Keratinocyte (primary cell): ENCODE measurements around the gene PCDHGC4. TPM values are rescaled to one million over a fixed set of nuclear protein-coding genes. Genes with fewer than 3 reads are reported as not detected.
A peak's percentile ranks its signal among the peaks of the same experiment; 100 is the strongest.

Experiments used
- DNase-seq: peaks from one replicate; pipeline ENCODE4 v3.0.0-alpha.2; 2011; ENCODE audit warnings: low read depth, missing footprints, low spot score
- FAIRE-seq: peaks from 2 replicates; lab custom pipeline; 2011; peaks lifted over from hg19 to GRCh38; lab: Jason Lieb, UNC
- H2AFZ ChIP-seq: 2 replicates; pipeline ENCODE4 v1.6.0; 2012; ENCODE audit warnings: low read length, control low read depth, inconsistent platforms; ENCODE audit not compliant: control insufficient read depth
- H3K27ac ChIP-seq: 2 replicates; pipeline ENCODE4 v1.5.1; 2011; ENCODE audit warnings: low read length; ENCODE audit not compliant: control insufficient read depth, insufficient read depth
- H3K27me3 ChIP-seq: 3 replicates; pipeline ENCODE4 v1.6.0; 2011; ENCODE audit warnings: low read length; ENCODE audit not compliant: control insufficient read depth, insufficient read depth; ENCODE audit errors: extremely low read depth
- H3K36me3 ChIP-seq, 2 experiments: 2 replicates in 1 of 2; 3 replicates in 1 of 2; pipeline ENCODE4 v1.5.1; 2011; ENCODE audit warnings: low read length in 2 of 2, mild to moderate bottlenecking in 1 of 2; ENCODE audit not compliant: control insufficient read depth in 2 of 2, insufficient read depth in 2 of 2; ENCODE audit errors: extremely low read depth in 1 of 2
- H3K4me1 ChIP-seq: 3 replicates; pipeline ENCODE4 v1.5.1; 2011; ENCODE audit warnings: low read length; ENCODE audit not compliant: control insufficient read depth, insufficient read depth; ENCODE audit errors: extremely low read depth
- H3K4me2 ChIP-seq: 3 replicates; pipeline ENCODE4 v1.6.0; 2011; ENCODE audit warnings: low read depth, low read length; ENCODE audit not compliant: control insufficient read depth, insufficient read depth; ENCODE audit errors: extremely low read depth
- H3K4me3 ChIP-seq, 3 experiments: fragments of 200-600 bp in 1 of 3; sonication (generic) in 1 of 3; 2 replicates in 2 of 3; 3 replicates in 1 of 3; pipeline ENCODE4 v1.5.1; 2011 to 2016; ENCODE audit warnings: low read length in 3 of 3, mild to moderate bottlenecking in 3 of 3, control low read depth in 2 of 3, inconsistent platforms in 1 of 3, low read depth in 1 of 3, mixed read lengths in 1 of 3, mixed run types in 1 of 3, moderate library complexity in 1 of 3; ENCODE audit not compliant: control insufficient read depth in 2 of 3, insufficient read depth in 2 of 3; ENCODE audit errors: extremely low read depth in 1 of 3
- H3K79me2 ChIP-seq: 2 replicates; pipeline ENCODE4 v1.6.0; 2012; ENCODE audit warnings: low read length; ENCODE audit not compliant: control insufficient read depth, insufficient read depth
- H3K9ac ChIP-seq: 3 replicates; pipeline ENCODE4 v1.6.0; 2011; ENCODE audit warnings: low read length; ENCODE audit not compliant: control insufficient read depth, insufficient read depth; ENCODE audit errors: extremely low read depth
- H3K9me1 ChIP-seq: 3 replicates; pipeline ENCODE4 v1.6.0; 2011; ENCODE audit warnings: low read length; ENCODE audit not compliant: control insufficient read depth, insufficient read depth; ENCODE audit errors: extremely low read depth
- H3K9me3 ChIP-seq: 2 replicates; pipeline ENCODE4 v1.5.1; 2012; ENCODE audit warnings: low read depth, low read length; ENCODE audit not compliant: control insufficient read depth
- H4K20me1 ChIP-seq: 3 replicates; pipeline ENCODE4 v1.6.0; 2011; ENCODE audit warnings: low read length; ENCODE audit not compliant: control insufficient read depth, insufficient read depth; ENCODE audit errors: extremely low read depth
- EZH2 ChIP-seq: IDR thresholded peaks from one replicate; pipeline ENCODE4 v1.6.1; 2012; ENCODE audit warnings: inconsistent platforms, mild to moderate bottlenecking, low read length, moderate library complexity
- dilution Hi-C: fragments of 300-500 bp; cut with MboI; formaldehyde crosslinking; loops from one replicate; pipeline ENCODE4 v1.7.0; 2020; ENCODE audit warnings: low sequenced_read_pairs; ENCODE audit not compliant: extremely low pct_ligation_motif_present
- polyA plus RNA-seq, 5 experiments: library from polyadenylated mRNA; depleted of rRNA in 3 of 5; stranded (reverse) in 3 of 5; stranded (forward) in 1 of 5; unstranded in 1 of 5; fragments of >200 nt; gene quantifications; 1 replicate in 1 of 5; 2 replicates in 3 of 5; 3 replicates in 1 of 5; pipeline versions ENCODE4 v1.2.1 to v1.2.3, GENCODE V29; 2011 to 2012; ENCODE audit warnings: missing spikeins in 2 of 5, low read depth in 1 of 5, low replicate concordance in 1 of 5
- TF ChIP-seq, protein P1 (sequence below), 3 experiments: IDR thresholded peaks in 1 of 3; conservative IDR thresholded peaks in 1 of 3; optimal IDR thresholded peaks in 1 of 3; 2 replicates in 2 of 3; 3 replicates in 1 of 3; pipeline versions ENCODE3 to v1.5.1; 2011; ENCODE audit warnings: low read length in 3 of 3, mild to moderate bottlenecking in 3 of 3, moderate library complexity in 2 of 3, control low read depth in 1 of 3, inconsistent platforms in 1 of 3; ENCODE audit not compliant: insufficient read depth in 2 of 3; ENCODE audit errors: extremely low read depth in 1 of 3

PCDHGC4 gene
- polyA plus RNA-seq, 1 donor (not counting 4 experiments of a cell fraction or from before 2014, with no cell fraction given), result 0.13 TPM

DNA sequence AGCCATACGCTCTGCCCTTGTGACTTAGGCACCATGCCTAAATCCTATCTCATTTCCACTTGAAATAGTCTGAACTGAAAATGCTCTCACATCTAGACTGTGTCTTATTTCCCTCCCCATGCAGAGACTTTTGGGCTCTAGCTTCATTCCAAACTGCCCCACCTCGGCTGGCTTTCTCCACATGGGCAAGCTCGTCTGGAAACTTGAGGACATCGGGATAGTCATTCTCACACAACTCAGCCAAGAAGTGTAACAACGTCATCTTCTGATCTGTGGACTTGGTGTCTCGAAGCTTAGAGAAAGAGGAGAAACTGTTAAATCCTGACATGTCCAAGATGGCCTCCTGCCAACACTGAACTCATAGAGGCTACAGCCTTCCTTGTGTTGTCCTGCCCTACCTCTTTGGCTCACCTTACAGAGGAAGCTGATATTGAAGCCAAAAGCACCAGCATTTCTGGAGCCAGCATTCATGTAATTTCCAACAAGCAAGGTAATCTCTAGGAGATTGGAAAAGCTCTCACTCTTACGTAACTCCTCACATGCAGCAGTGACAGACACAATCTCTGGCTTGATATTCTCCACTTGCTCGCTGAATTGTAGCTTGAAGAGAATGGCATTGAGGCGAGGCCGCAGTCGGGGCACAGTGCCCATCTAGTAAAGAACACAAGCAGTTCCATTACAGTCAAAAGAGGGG lies 43.6 kb downstream of the PCDHGC4 start:
- H3K9ac ChIP-seq, result no peak overlapping the region
- no peak overlapping the region for H2AFZ ChIP-seq
- H3K27ac ChIP-seq, result peak overlapping the region; percentile 37
- FAIRE-seq (peak; percentile 32), DNase-seq (no peak)
- no peak overlapping the region for H3K4me2 ChIP-seq
- H3K79me2 ChIP-seq, result no peaks in the 10 kb centered on the region
- no peaks in the 10 kb centered on the region for H3K27me3 ChIP-seq
- dilution Hi-C loops, result no loop called here
- H3K9me1 ChIP-seq, result no peaks in the 10 kb centered on the region
- no peak overlapping the region for H3K4me3 ChIP-seq
- TF ChIP-seq EZH2, result no peak
- TF ChIP-seq, protein P1, sequence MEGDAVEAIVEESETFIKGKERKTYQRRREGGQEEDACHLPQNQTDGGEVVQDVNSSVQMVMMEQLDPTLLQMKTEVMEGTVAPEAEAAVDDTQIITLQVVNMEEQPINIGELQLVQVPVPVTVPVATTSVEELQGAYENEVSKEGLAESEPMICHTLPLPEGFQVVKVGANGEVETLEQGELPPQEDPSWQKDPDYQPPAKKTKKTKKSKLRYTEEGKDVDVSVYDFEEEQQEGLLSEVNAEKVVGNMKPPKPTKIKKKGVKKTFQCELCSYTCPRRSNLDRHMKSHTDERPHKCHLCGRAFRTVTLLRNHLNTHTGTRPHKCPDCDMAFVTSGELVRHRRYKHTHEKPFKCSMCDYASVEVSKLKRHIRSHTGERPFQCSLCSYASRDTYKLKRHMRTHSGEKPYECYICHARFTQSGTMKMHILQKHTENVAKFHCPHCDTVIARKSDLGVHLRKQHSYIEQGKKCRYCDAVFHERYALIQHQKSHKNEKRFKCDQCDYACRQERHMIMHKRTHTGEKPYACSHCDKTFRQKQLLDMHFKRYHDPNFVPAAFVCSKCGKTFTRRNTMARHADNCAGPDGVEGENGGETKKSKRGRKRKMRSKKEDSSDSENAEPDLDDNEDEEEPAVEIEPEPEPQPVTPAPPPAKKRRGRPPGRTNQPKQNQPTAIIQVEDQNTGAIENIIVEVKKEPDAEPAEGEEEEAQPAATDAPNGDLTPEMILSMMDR (optimal IDR thresholded peaks at IDR 0.05 in 1 of 3, IDR thresholded peaks at IDR 0.05 in 1 of 3, conservative IDR thresholded peaks at IDR 0.05 in 1 of 3; ENCODE audit: extremely low read depth in 1 of 3, insufficient read depth in 2 of 3, low read length in 3 of 3), result no peak
- H3K4me1 ChIP-seq, result peaks cover 19% of the 10 kb centered on the region
- H3K36me3 ChIP-seq, result peaks cover 16 to 48% of the 10 kb centered on the region in 2 experiments
- no peaks in the 10 kb centered on the region for H3K9me3 ChIP-seq
- no peaks in the 10 kb centered on the region for H4K20me1 ChIP-seq

DNA sequence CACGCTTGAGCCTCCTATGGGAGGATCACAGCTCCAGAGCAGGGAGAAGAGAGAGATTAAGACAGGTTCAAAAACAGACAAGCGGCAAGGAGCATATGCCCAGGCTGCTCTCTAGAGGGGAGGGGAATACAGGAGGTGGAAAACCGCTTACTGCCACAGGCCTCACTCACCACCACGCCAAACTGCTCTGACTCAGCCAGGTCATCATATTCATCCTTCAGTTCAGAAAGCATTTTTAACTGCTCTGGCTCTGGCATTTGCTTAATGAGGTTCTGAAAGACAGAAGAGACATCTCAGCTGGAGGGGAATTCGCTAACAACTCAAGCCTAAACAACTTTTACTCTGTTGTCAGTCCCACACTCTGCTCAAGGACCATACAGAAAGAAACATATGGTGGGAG lies 44.2 kb downstream of the PCDHGC4 start:
- dilution Hi-C loops, result no loop called here
- no peak for DNase-seq
- Histone ChIP-seq H3K4me1 (peaks cover 19% of the 10 kb centered on the region), H3K36me3 (peaks cover 18 to 45% of the 10 kb centered on the region in 2 experiments), H3K9me1 (no peaks in the 10 kb centered on the region), H4K20me1 (no peaks in the 10 kb centered on the region), H2AFZ (no peak overlapping the region), H3K27ac (peak overlapping the region; percentile 37), H3K9me3 (no peaks in the 10 kb centered on the region), H3K4me3 (no peak overlapping the region), H3K27me3 (no peaks in the 10 kb centered on the region), H3K9ac (peak overlapping the region; percentile 39), H3K79me2 (no peaks in the 10 kb centered on the region), H3K4me2 (no peak overlapping the region)
- TF ChIP-seq EZH2, result no peak
- TF ChIP-seq, protein P1 (optimal IDR thresholded peaks at IDR 0.05 in 1 of 3, IDR thresholded peaks at IDR 0.05 in 1 of 3, conservative IDR thresholded peaks at IDR 0.05 in 1 of 3; ENCODE audit: extremely low read depth in 1 of 3, insufficient read depth in 2 of 3, low read length in 3 of 3), result no peak
- FAIRE-seq, result peak; percentile 55
